ENCODE data around the gene NOSIP. TPM values are rescaled to one million over a fixed set of nuclear protein-coding genes. Genes with fewer than 3 reads are reported as not detected.

NOSIP gene
- total and polyA plus RNA-seq, 5 experiments from 2014 or later: 162 to 854 (median 662) TPM

- POLR2A ChIA-PET: interaction anchor here (0.7 to 21.7 kb wide), 12 partner anchors 15 to 124 kb away, joined by 3 to 757 read pairs (median 6); partner anchors contain the start of genes ALDH16A1, FCGRT, FLT3LG and PRMT1
- peaks cover 0 to 2% (median 0%) of the 10 kb centered on the region in 5 donors for H3K27me3 Mint-ChIP-seq
These were observed 12.4 kb downstream of the NOSIP start for GRCh38 chr19:49567861-49568441.

GRCh38 chr19:49566302-49566701 lies 14.1 kb downstream of the NOSIP start:
- POLR2A ChIA-PET: interaction anchor here (0.6 to 21.7 kb wide), 8 partner anchors 13 to 1203 kb away, joined by 3 to 757 read pairs (median 4); partner anchors contain the start of genes AKT1S1, PRR12, TBC1D17 and TMEM143
- peak overlapping the region in 9 of 10 donors; percentile 1 to 99 (median 48) for H3K4me3 Mint-ChIP-seq
- H3K27ac Mint-ChIP-seq: peak overlapping the region; percentile 69 to 99 (median 94)
- DNase-seq (no peak), ATAC-seq (no peak)
- no peaks in the 10 kb centered on the region for H3K9me3 Mint-ChIP-seq
- peaks cover 31 to 87% (median 84%) of the 10 kb centered on the region in 4 donors for H3K4me1 Mint-ChIP-seq
- H3K27me3 Mint-ChIP-seq: peaks cover 0 to 2% (median 0%) of the 10 kb centered on the region in 5 donors
- no peaks in the 10 kb centered on the region for H3K36me3 Mint-ChIP-seq

More at GRCh38 chr19:49567861-49568441, 12.4 kb downstream of the NOSIP start:
- H3K4me3 Mint-ChIP-seq: peak overlapping the region; percentile 63 to 99 (median 80)
- peak; percentile 73 to 81 for ATAC-seq
- peaks cover 31 to 76% (median 74%) of the 10 kb centered on the region in 4 donors for H3K4me1 Mint-ChIP-seq
- peak overlapping the region; percentile 69 to 99 (median 98) for H3K27ac Mint-ChIP-seq
- H3K36me3 Mint-ChIP-seq: no peaks in the 10 kb centered on the region
- H3K9me3 Mint-ChIP-seq: no peaks in the 10 kb centered on the region
- DNase-seq: peak; percentile 33 to 95 (median 83)

GRCh38 chr19:49565261-49565660 lies 15.1 kb downstream of the NOSIP start:
- Mint-ChIP-seq H3K4me3 (peak overlapping the region; percentile 48 to 99 (median 64)), H3K27ac (peak overlapping the region; percentile 84 to 99 (median 95)), H3K4me1 (peaks cover 33 to 90% (median 85%) of the 10 kb centered on the region in 4 donors), H3K9me3 (no peaks in the 10 kb centered on the region), H3K36me3 (peaks cover 0 to 6% (median 3%) of the 10 kb centered on the region in 3 donors), H3K27me3 (peaks cover 0 to 2% (median 0%) of the 10 kb centered on the region in 5 donors)
- POLR2A ChIA-PET: interaction anchor here (1.1 to 21.7 kb wide), 5 partner anchors 9 to 55 kb away, joined by 3 to 757 read pairs (median 4); no protein-coding TSS in a partner anchor
- peak in 4 of 10 donors; percentile 39 to 66 (median 52) for DNase-seq
- no peak for ATAC-seq

GRCh38 chr19:49564616-49565045 lies 15.7 kb downstream of the NOSIP start:
- peaks cover 3 to 12% (median 3%) of the 10 kb centered on the region in 3 donors for H3K36me3 Mint-ChIP-seq
- peaks cover 0 to 2% (median 0%) of the 10 kb centered on the region in 5 donors for H3K27me3 Mint-ChIP-seq
- peaks cover 38 to 90% (median 85%) of the 10 kb centered on the region in 4 donors for H3K4me1 Mint-ChIP-seq
- DNase-seq: peak in 1 of 10 donors; percentile 34
- peak overlapping the region; percentile 84 to 99 (median 95) for H3K27ac Mint-ChIP-seq
- peak in 1 of 2 donors; percentile 20 for ATAC-seq
- H3K9me3 Mint-ChIP-seq: no peaks in the 10 kb centered on the region
- POLR2A ChIA-PET: interaction anchor here (0.5 to 21.7 kb wide), 8 partner anchors 10 to 336 kb away, joined by 3 to 757 read pairs (median 4); no protein-coding TSS in a partner anchor
- H3K4me3 Mint-ChIP-seq: peak overlapping the region; percentile 49 to 99 (median 64)

GRCh38 chr19:49560358-49560900 lies 19.9 kb downstream of the NOSIP start:
- ATAC-seq (peak; percentile 6 to 18), DNase-seq (peak in 7 of 10 donors; percentile 35 to 72 (median 47))
- Mint-ChIP-seq H3K36me3 (peaks cover 25 to 33% (median 29%) of the 10 kb centered on the region in 3 donors), H3K4me1 (peaks cover 45 to 84% (median 77%) of the 10 kb centered on the region in 4 donors), H3K9me3 (no peaks in the 10 kb centered on the region), H3K4me3 (peak overlapping the region; percentile 88 to 99 (median 93)), H3K27ac (peak overlapping the region; percentile 88 to 99 (median 97)), H3K27me3 (no peaks in the 10 kb centered on the region)
- POLR2A ChIA-PET: interaction anchor here (0.6 to 21.7 kb wide), 14 partner anchors 6 to 262 kb away, joined by 3 to 757 read pairs (median 6); partner anchors contain the start of genes ALDH16A1, NOSIP, PRR12 and RCN3

- DNase-seq (peak in 2 of 10 donors; percentile 15 to 26), ATAC-seq (no peak)
- POLR2A ChIA-PET: interaction anchor here (0.6 to 21.7 kb wide), 11 partner anchors 7 to 159 kb away, joined by 3 to 757 read pairs (median 6); partner anchors contain the start of genes ALDH16A1, NOSIP, PRR12 and RCN3
- Mint-ChIP-seq H3K9me3 (no peaks in the 10 kb centered on the region), H3K27me3 (no peaks in the 10 kb centered on the region), H3K27ac (peak overlapping the region; percentile 88 to 99 (median 97)), H3K4me1 (peaks cover 44 to 85% (median 77%) of the 10 kb centered on the region in 4 donors), H3K4me3 (peak overlapping the region; percentile 88 to 99 (median 93)), H3K36me3 (peaks cover 29 to 38% (median 29%) of the 10 kb centered on the region in 3 donors)
These were observed 20.4 kb downstream of the NOSIP start for GRCh38 chr19:49559928-49560327.

GRCh38 chr19:49559443-49559842 lies 20.9 kb downstream of the NOSIP start:
- H3K27me3 Mint-ChIP-seq: no peaks in the 10 kb centered on the region
- peak overlapping the region; percentile 88 to 99 (median 97) for H3K27ac Mint-ChIP-seq
- no peak for ATAC-seq

GRCh38 chr19:49558591-49558990 lies 21.8 kb downstream of the NOSIP start:
- H3K4me1 Mint-ChIP-seq: peaks cover 43 to 87% (median 78%) of the 10 kb centered on the region in 4 donors
- peak overlapping the region; percentile 88 to 99 (median 97) for H3K27ac Mint-ChIP-seq
- no peaks in the 10 kb centered on the region for H3K27me3 Mint-ChIP-seq
- H3K4me3 Mint-ChIP-seq: peak overlapping the region; percentile 88 to 99 (median 93)
- H3K9me3 Mint-ChIP-seq: no peaks in the 10 kb centered on the region
- DNase-seq (peak in 5 of 10 donors; percentile 33 to 68 (median 54)), ATAC-seq (peak; percentile 6 to 12)
- POLR2A ChIA-PET: interaction anchor here (0.6 to 21.7 kb wide), 13 partner anchors 6 to 1230 kb away, joined by 3 to 757 read pairs (median 6); partner anchors contain the start of genes FLT3LG, PRR12 and RCN3
- peaks cover 33 to 43% (median 34%) of the 10 kb centered on the region in 3 donors for H3K36me3 Mint-ChIP-seq

More at GRCh38 chr19:49559443-49559842, 20.9 kb downstream of the NOSIP start:
- Mint-ChIP-seq H3K9me3 (no peaks in the 10 kb centered on the region), H3K36me3 (peaks cover 33 to 42% (median 34%) of the 10 kb centered on the region in 3 donors), H3K4me1 (peaks cover 44 to 85% (median 77%) of the 10 kb centered on the region in 4 donors), H3K4me3 (peak overlapping the region; percentile 88 to 99 (median 93))
- DNase-seq: no peak
- POLR2A ChIA-PET: interaction anchor here (0.6 to 21.7 kb wide), 14 partner anchors 7 to 1231 kb away, joined by 3 to 757 read pairs (median 5); partner anchors contain the start of genes ALDH16A1, NOSIP, PRR12 and RCN3

- peaks cover 48 to 85% (median 79%) of the 10 kb centered on the region in 4 donors for H3K4me1 Mint-ChIP-seq
- POLR2A ChIA-PET: interaction anchor here (0.7 to 21.7 kb wide), 14 partner anchors 5 to 802 kb away, joined by 3 to 757 read pairs (median 5); partner anchors contain the start of genes ALDH16A1, FLT3LG, NOSIP and PRR12
These were observed 22.6 kb downstream of the NOSIP start for GRCh38 chr19:49557641-49558325.

GRCh38 chr19:49556412-49557398 lies 23.7 kb downstream of the NOSIP start:
- Mint-ChIP-seq H3K27me3 (no peaks in the 10 kb centered on the region), H3K4me1 (peaks cover 52 to 85% (median 80%) of the 10 kb centered on the region in 4 donors), H3K9me3 (no peaks in the 10 kb centered on the region), H3K36me3 (peaks cover 33 to 44% (median 34%) of the 10 kb centered on the region in 3 donors), H3K4me3 (peak overlapping the region; percentile 80 to 99 (median 93)), H3K27ac (peak overlapping the region; percentile 90 to 99 (median 96))
- ATAC-seq: peak; percentile 21 to 28
- DNase-seq: peak in 9 of 10 donors; percentile 49 to 85 (median 58)
- POLR2A ChIA-PET: interaction anchor here (0.6 to 21.7 kb wide), 9 partner anchors 4 to 103 kb away, joined by 3 to 757 read pairs (median 3); partner anchors contain the start of genes ALDH16A1, NOSIP, PRRG2 and RCN3

More at GRCh38 chr19:49557641-49558325, 22.6 kb downstream of the NOSIP start:
- peak overlapping the region; percentile 80 to 99 (median 93) for H3K4me3 Mint-ChIP-seq
- H3K27me3 Mint-ChIP-seq: no peaks in the 10 kb centered on the region
- peak overlapping the region; percentile 90 to 99 (median 96) for H3K27ac Mint-ChIP-seq
- H3K9me3 Mint-ChIP-seq: no peaks in the 10 kb centered on the region
- peaks cover 33 to 44% (median 34%) of the 10 kb centered on the region in 3 donors for H3K36me3 Mint-ChIP-seq
- ATAC-seq: no peak
- peak in 2 of 10 donors; percentile 20 to 29 for DNase-seq
